Neural progenitor cell (in vitro differentiated cells): ENCODE data around the gene CEP128.

ENCODE experiments used
- EZH2 ChIP-seq: fragments of 200-600 bp; sonication (generic); IDR thresholded peaks from 2 replicates; pipeline ENCODE4 v1.6.1; 2017; ENCODE audit warnings: antibody characterized with exemption, mild to moderate bottlenecking, moderate library complexity
- EZH2phosphoT487 ChIP-seq: fragments of 200-600 bp; sonication (generic); IDR thresholded peaks from 2 replicates; pipeline ENCODE4 v1.6.1; 2017; ENCODE audit warnings: antibody characterized with exemption
- TF ChIP-seq, protein P1 (sequence below): fragments of 200-600 bp; sonication (generic); IDR thresholded peaks from 2 replicates; pipeline ENCODE4 v1.5.1; 2017; ENCODE audit warnings: antibody characterized with exemption, mild to moderate bottlenecking

DNA sequence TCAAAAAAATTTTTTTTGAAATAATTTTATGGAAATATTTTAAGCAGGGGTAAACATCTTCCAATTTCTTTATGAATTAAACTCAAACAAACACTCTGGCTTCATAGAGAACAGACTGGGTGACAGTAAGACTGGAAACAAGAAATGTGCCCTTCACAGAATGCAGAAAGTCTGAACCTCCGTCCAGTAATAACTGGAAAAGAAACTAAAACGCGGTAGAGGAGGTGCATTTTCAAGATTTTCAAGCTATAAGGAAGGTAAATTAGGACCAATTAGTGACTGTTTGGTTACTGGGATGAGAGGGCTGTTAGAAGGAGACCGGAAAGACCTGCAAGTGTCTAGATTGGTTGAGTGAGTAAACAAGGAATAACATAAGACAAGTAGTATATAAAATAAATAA lies 245.7 kb downstream of the CEP128 start:
- TF ChIP-seq EZH2phosphoT487 (no peak), EZH2 (no peak)
- TF ChIP-seq, protein P1, sequence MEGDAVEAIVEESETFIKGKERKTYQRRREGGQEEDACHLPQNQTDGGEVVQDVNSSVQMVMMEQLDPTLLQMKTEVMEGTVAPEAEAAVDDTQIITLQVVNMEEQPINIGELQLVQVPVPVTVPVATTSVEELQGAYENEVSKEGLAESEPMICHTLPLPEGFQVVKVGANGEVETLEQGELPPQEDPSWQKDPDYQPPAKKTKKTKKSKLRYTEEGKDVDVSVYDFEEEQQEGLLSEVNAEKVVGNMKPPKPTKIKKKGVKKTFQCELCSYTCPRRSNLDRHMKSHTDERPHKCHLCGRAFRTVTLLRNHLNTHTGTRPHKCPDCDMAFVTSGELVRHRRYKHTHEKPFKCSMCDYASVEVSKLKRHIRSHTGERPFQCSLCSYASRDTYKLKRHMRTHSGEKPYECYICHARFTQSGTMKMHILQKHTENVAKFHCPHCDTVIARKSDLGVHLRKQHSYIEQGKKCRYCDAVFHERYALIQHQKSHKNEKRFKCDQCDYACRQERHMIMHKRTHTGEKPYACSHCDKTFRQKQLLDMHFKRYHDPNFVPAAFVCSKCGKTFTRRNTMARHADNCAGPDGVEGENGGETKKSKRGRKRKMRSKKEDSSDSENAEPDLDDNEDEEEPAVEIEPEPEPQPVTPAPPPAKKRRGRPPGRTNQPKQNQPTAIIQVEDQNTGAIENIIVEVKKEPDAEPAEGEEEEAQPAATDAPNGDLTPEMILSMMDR = no peak
